Colonic mucosa (tissue), 4 donors: Measurements from ENCODE around the gene GSK3A. TPM values are rescaled to one million over a fixed set of nuclear protein-coding genes. Genes with fewer than 3 reads are reported as not detected.

Experiments
- DNase-seq: peaks from one replicate; pipeline ENCODE4 v3.0.0-alpha.2; 2020
- H3K27ac ChIP-seq: fragments of 200-600 bp; one replicate; pipeline ENCODE4 v1.8.0; 2021
- H3K27me3 ChIP-seq: fragments of 200-600 bp; one replicate; pipeline ENCODE4 v1.8.0; 2021
- H3K36me3 ChIP-seq: fragments of 200-600 bp; one replicate; pipeline ENCODE4 v1.8.0; 2021
- H3K4me1 ChIP-seq: fragments of 200-600 bp; one replicate; pipeline ENCODE4 v1.8.0; 2021; ENCODE audit warnings: mild to moderate bottlenecking
- H3K4me3 ChIP-seq: fragments of 200-600 bp; one replicate; pipeline ENCODE4 v1.8.0; 2021
- H3K9ac ChIP-seq, 2 donors: one replicate each; pipeline ENCODE4 v1.7.0; 2013; ENCODE audit warnings: control low read depth in 2 of 2, low read depth in 2 of 2, low read length in 2 of 2
- H3K9me3 ChIP-seq: fragments of 200-600 bp; one replicate; pipeline ENCODE4 v1.8.0; 2021
- CTCF ChIP-seq: fragments of 200-600 bp; IDR thresholded peaks from one replicate; pipeline ENCODE4 v1.8.0; 2022; ENCODE audit warnings: antibody characterized with exemption, mild to moderate bottlenecking
- intact Hi-C: fragments of 100-400 bp; cut with DNase I; formaldehyde crosslinking; loops from one replicate; pipeline ENCODE4 v1.14.1; 2022
- total RNA-seq, 2 donors: library from RNA; stranded (reverse); fragmentation: NEBNext Ultra II Directional in 1 of 2; extraction: Animal tissue kit (Norgen Biotek cat#: 25700) in 1 of 2; gene quantifications; one replicate each; pipeline ENCODE4 v1.2.1, GENCODE V29; 2021
- donor health status: healthy.
- donor health status: DM: no; HTN: no; CAD: no.
- donor health status: DM: no; HTN: no; CAD: no.

Gene GSK3A
- total RNA-seq, 2 donors from 2014 or later = 47.8 to 51.8 TPM

GRCh38 chr19:42285988-42286348 lies 43.6 kb upstream of the GSK3A start:
- TF ChIP-seq CTCF = no peak

DNA sequence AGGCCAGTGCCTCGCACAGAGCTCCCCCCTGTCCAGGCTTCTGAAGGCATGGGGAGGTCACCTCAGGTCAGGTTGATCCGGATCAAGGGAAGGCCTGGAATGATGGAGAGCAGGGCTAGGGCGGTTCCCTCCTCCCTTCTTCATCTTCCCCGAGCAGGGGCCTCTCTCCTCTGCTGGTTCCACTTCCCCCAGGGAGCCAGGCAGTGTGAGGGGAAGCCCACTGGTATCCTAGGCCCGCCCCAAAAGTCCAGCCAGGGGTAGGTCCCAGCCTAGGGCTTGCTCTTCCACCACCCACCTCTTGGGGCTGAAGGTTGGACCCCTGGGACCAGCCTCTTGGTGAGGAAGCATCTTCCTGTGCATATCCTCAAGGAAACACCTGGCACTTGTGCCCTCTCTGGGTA lies 43.1 kb upstream of the GSK3A start:
- Histone ChIP-seq H3K9me3 (no peaks in the 10 kb centered on the region), H3K27me3 (no peaks in the 10 kb centered on the region), H3K4me1 (peaks cover 27% of the 10 kb centered on the region), H3K36me3 (peaks cover 13% of the 10 kb centered on the region), H3K27ac (no peak overlapping the region), H3K9ac (peak overlapping the region; percentile 28 to 87), H3K4me3 (peak overlapping the region; percentile 47)
- intact Hi-C loops = no loop called here
- TF ChIP-seq CTCF = no peak
- DNase-seq = no peak

More at GRCh38 chr19:42285988-42286348, 43.6 kb upstream of the GSK3A start:
- peak overlapping the region in 1 of 2 donors; percentile 28 for H3K9ac ChIP-seq
- intact Hi-C loops = no loop called here
- no peaks in the 10 kb centered on the region for H3K27me3 ChIP-seq
- DNase-seq = no peak
- no peak overlapping the region for H3K4me3 ChIP-seq
- H3K27ac ChIP-seq = no peak overlapping the region
- H3K4me1 ChIP-seq = peaks cover 27% of the 10 kb centered on the region
- H3K9me3 ChIP-seq = no peaks in the 10 kb centered on the region
- peaks cover 14% of the 10 kb centered on the region for H3K36me3 ChIP-seq

- H3K9me3 ChIP-seq = no peaks in the 10 kb centered on the region
Measured at GRCh38 chr19:42284591-42285341, 42.4 kb upstream of the GSK3A start.

DNA sequence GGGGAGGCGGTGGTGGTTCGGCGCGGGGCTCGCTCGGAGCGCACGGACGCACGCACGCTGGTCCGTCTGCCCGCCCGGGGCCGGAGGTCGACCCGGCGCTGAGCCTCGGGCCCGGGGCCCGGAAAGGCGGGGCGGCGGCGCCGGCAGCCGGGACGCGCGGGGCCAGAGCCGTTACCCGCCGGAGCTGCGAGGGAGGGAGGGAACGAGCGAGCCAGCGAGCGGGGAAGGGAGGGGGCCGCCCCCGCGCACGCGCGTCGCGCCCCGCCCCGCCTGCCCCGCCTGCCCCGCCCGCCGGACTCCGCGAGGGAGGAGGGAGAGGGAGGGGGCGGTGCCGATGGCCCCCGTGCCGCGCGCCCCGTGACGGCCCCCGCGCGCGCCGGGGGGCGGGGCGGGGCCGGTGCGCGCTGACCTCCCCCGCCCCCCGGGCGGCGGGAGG lies 41.7 kb upstream of the GSK3A start:
- intact Hi-C loops = no loop called here
- H3K9ac ChIP-seq = peak overlapping the region in 1 of 2 donors; percentile 66

More at GRCh38 chr19:42284591-42285341, 42.4 kb upstream of the GSK3A start:
- no peak for DNase-seq
- H3K9ac ChIP-seq = peak overlapping the region; percentile 28 to 87
- peaks cover 6% of the 10 kb centered on the region for H3K36me3 ChIP-seq
- H3K4me1 ChIP-seq = peaks cover 27% of the 10 kb centered on the region
- intact Hi-C loops = no loop called here
- no peaks in the 10 kb centered on the region for H3K27me3 ChIP-seq
- no peak for TF ChIP-seq CTCF
- H3K27ac ChIP-seq = peak overlapping the region; percentile 36
- peak overlapping the region; percentile 47 for H3K4me3 ChIP-seq

More for the DNA sequence above, 41.7 kb upstream of the GSK3A start:
- peak; percentile 72 for DNase-seq
- no peaks in the 10 kb centered on the region for H3K36me3 ChIP-seq
- no peaks in the 10 kb centered on the region for H3K27me3 ChIP-seq
- peaks cover 32% of the 10 kb centered on the region for H3K4me1 ChIP-seq
- no peaks in the 10 kb centered on the region for H3K9me3 ChIP-seq
- TF ChIP-seq CTCF = no peak
- H3K4me3 ChIP-seq = no peak overlapping the region
- H3K27ac ChIP-seq = peak overlapping the region; percentile 67
